Fibroblast of the aortic adventitia (primary cell): Measurements from ENCODE around the gene ADGRA3. TPM values are rescaled to one million over a fixed set of nuclear protein-coding genes. Genes with fewer than 3 reads are reported as not detected.

Source experiments
- DNase-seq: peaks from one replicate; pipeline ENCODE4 v3.0.0-alpha.2; 2010; ENCODE audit warnings: low read depth
- H3K4me3 ChIP-seq: 2 replicates; pipeline ENCODE4 v1.5.1; 2011; ENCODE audit warnings: low read depth, mild to moderate bottlenecking, control low read depth, low read length, moderate library complexity
- total RNA-seq: library from RNA; depleted of rRNA; stranded (reverse); fragments of >200 nt; gene quantifications from 2 replicates; pipeline ENCODE4 v1.2.3, GENCODE V29; 2012; ENCODE audit warnings: low replicate concordance
- TF ChIP-seq, protein P1 (sequence below): IDR thresholded peaks from 2 replicates; pipeline ENCODE4 v1.5.1; 2011; ENCODE audit warnings: mild to moderate bottlenecking, low read length, control low read depth, inconsistent platforms; ENCODE audit not compliant: insufficient read depth

The ADGRA3 gene
- total RNA-seq, 1 donor, result 31.9 TPM

DNA sequence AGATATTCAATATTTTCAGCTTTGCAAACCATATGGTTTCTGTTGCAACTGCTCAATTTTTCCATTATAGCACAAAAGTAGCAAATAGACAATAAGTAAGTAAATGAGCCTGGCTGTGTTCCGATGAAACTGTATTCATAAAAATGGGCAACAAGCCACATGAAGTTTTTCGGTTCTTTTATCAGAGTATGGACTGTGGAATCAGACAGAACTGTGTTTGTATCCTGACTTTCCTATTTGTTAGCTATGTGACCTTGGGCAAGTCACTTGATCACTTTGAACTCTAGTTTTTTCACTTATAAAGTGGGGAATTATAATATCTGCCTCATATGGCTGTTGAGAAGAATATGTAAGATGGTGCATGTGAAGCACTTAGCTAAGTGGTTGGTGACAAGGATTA is 23.4 kb upstream of the ADGRA3 start:
- TF ChIP-seq, protein P1, sequence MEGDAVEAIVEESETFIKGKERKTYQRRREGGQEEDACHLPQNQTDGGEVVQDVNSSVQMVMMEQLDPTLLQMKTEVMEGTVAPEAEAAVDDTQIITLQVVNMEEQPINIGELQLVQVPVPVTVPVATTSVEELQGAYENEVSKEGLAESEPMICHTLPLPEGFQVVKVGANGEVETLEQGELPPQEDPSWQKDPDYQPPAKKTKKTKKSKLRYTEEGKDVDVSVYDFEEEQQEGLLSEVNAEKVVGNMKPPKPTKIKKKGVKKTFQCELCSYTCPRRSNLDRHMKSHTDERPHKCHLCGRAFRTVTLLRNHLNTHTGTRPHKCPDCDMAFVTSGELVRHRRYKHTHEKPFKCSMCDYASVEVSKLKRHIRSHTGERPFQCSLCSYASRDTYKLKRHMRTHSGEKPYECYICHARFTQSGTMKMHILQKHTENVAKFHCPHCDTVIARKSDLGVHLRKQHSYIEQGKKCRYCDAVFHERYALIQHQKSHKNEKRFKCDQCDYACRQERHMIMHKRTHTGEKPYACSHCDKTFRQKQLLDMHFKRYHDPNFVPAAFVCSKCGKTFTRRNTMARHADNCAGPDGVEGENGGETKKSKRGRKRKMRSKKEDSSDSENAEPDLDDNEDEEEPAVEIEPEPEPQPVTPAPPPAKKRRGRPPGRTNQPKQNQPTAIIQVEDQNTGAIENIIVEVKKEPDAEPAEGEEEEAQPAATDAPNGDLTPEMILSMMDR, result no peak
- DNase-seq, result no peak

DNA sequence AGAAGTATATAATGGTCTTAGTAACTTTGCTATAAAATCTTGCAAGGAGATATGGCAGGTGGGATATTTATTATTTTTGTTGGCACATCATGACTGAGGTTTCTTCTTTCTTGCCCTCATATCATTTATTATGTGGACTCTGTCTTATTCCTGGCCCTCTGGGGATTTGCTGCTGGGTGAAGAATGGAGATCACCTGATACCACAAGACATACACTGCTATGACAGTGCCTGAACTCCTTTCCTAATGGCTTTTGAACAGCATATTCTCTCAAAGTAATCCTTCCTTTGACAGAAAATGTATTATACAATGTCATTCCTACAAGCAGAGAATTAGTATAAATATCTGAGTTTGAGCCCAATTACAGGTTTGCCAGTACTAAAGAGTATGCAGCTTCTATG is 22.0 kb upstream of the ADGRA3 start:
- TF ChIP-seq, protein P1, result no peak

More for the DNA sequence above, 23.4 kb upstream of the ADGRA3 start:
- H3K4me3 ChIP-seq, result no peak overlapping the region

GRCh38 chr4:22534374-22534773 is 18.5 kb upstream of the ADGRA3 start:
- DNase-seq, result no peak
- no peak overlapping the region for H3K4me3 ChIP-seq
- TF ChIP-seq, protein P1, result no peak

More for the DNA sequence above, 22.0 kb upstream of the ADGRA3 start:
- no peak overlapping the region for H3K4me3 ChIP-seq
- no peak for DNase-seq

DNA sequence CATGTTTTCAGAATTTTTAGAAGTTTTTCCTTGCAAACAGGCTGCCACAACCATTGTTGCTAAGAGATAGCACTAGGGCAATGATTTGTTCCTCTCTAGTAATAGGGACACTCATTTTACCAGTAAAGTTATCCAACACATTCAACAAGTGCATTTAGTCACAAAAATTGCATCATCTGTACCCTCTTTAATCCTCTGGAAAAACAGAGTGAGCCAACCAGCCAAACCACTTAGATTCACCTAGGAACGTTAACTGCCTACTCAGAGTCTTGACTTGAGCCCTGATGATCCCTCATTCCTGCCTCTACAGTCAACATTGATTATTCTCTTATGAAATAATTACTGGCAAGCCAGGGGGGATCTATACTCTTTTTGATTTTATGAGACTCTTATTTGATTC is 17.0 kb upstream of the ADGRA3 start:
- H3K4me3 ChIP-seq, result no peak overlapping the region
- DNase-seq, result no peak
- TF ChIP-seq, protein P1, result no peak

GRCh38 chr4:22532117-22532516 is 16.3 kb upstream of the ADGRA3 start:
- TF ChIP-seq, protein P1, result no peak
- no peak for DNase-seq
- H3K4me3 ChIP-seq, result no peak overlapping the region

DNA sequence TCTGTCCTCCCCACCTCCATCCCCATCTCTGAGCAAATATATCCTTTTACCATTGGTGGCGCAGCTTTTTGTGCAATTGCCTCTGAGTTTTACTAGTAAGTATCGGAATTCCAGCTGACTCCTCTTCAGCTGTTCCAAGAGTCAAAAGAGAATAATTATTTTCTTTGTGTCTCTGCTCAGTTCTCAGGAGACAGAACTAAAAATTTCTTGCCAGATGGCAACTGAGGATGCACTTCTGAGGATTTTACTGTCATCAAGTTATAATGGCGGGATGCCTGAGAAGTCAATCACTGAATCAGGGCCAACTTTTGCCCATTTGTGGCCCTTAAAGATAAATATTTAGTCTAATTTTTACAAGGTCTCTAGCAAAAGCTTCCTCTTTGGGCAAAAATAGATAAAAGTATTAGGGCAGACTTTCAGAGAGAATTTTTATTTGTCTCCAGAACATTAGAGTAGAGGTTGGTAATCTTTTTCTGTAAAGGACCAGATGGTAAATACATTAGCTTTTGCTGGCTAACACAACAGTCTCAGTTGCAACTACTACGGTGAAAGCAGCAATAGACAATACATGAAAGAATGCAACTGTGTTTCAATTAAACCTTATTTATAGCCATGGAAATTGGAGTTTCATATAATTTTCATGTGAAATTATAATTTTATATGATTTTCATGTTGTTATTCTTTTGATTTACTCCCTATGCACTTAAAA is 15.6 kb upstream of the ADGRA3 start:
- DNase-seq, result no peak
- TF ChIP-seq, protein P1, result no peak
- H3K4me3 ChIP-seq, result no peak overlapping the region

DNA sequence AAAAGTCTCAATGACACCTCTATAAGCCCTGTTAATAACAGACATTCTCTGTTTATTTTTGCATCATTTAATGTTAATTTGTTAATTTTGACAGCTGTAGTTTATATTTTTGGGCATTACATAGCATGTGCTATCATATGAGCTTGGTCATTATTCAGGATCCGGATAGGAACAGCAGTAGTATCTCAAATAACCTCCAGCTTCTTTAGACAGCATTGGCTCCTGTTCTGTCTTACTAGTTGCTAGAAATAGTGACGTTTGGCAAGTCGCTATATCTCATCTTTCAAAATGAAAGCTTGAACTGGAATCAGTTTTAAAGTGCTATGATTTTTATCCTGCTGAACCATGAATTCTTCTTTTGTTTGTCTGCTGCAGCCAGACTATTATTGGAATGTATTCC is 9.0 kb upstream of the ADGRA3 start:
- no peak overlapping the region for H3K4me3 ChIP-seq
- no peak for DNase-seq
- TF ChIP-seq, protein P1, result no peak
